ACC112 (cell line): ENCODE data around the gene ROBO1.

ENCODE experiments used
- H2AFZ ChIP-seq: fragments of 200-600 bp; sonication (generic); one replicate; pipeline ENCODE4 v1.6.0; 2017; ENCODE audit warnings: antibody characterized with exemption, low read length; ENCODE audit not compliant: unreplicated experiment
- H3K27ac ChIP-seq: fragments of 200-600 bp; sonication (generic); 2 replicates; pipeline ENCODE4 v1.5.1; 2014; ENCODE audit warnings: low read depth, mild to moderate bottlenecking, antibody characterized with exemption, low read length, moderate library complexity
- H3K27me3 ChIP-seq: fragments of 200-600 bp; sonication (generic); 2 replicates; pipeline ENCODE4 v1.6.1; 2014; ENCODE audit warnings: mild to moderate bottlenecking, antibody characterized with exemption, low read length, moderate library complexity, mixed read lengths; ENCODE audit not compliant: insufficient read depth
- H3K36me3 ChIP-seq: fragments of 200-600 bp; sonication (generic); 2 replicates; pipeline ENCODE4 v1.6.1; 2016; ENCODE audit warnings: mild to moderate bottlenecking, antibody characterized with exemption, low read length, moderate library complexity, mixed read lengths; ENCODE audit not compliant: insufficient read depth
- H3K4me1 ChIP-seq: fragments of 200-600 bp; sonication (generic); one replicate; pipeline ENCODE4 v1.6.1; 2016; ENCODE audit warnings: low read length, mixed read lengths; ENCODE audit not compliant: insufficient read depth, unreplicated experiment, control insufficient read depth
- H3K4me3 ChIP-seq: fragments of 200-600 bp; sonication (generic); 2 replicates; pipeline ENCODE4 v1.5.1; 2014; ENCODE audit warnings: mild to moderate bottlenecking, low read depth, low read length
- H3K79me2 ChIP-seq: fragments of 200-600 bp; sonication (generic); one replicate; pipeline ENCODE4 v1.6.0; 2016; ENCODE audit warnings: low read length; ENCODE audit not compliant: control insufficient read depth, unreplicated experiment, insufficient read depth

ROBO1 gene

DNA sequence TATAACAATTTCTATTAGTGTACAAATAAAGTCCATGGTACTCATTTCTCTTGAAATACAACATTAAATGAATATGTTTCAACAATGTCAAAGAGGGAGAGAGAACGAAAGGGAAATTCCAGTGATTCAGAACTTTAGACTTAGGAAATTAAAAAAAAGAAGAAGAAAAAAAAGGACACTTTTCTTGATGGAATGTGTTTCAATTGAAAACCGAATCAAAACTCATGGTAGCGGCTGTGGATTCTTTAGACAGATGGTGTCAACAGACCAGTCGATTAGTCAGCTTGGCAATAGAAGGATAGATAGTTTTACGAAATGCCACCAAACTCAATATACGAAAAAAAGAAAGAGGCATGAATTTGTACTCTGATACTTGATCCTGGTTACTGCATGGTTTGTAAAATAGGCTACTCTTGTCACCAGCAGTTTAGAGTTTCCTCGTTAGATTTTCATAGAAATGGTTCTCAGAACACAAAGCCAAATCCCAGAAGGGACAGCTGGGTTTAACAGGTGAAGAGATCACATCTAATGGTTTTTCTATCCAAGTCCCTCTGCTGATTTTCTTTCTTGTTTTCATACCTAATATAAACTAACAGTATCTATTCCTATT, 793.5 kb downstream of the ROBO1 start:
- H3K27ac ChIP-seq: peak overlapping the region; percentile 86
- no peaks in the 10 kb centered on the region for H3K36me3 ChIP-seq
- peak overlapping the region; percentile 73 for H2AFZ ChIP-seq
- H3K4me1 ChIP-seq: peaks cover 43% of the 10 kb centered on the region
- H3K27me3 ChIP-seq: no peaks in the 10 kb centered on the region
- H3K79me2 ChIP-seq: peaks cover 25% of the 10 kb centered on the region
- H3K4me3 ChIP-seq: peak overlapping the region; percentile 74

DNA sequence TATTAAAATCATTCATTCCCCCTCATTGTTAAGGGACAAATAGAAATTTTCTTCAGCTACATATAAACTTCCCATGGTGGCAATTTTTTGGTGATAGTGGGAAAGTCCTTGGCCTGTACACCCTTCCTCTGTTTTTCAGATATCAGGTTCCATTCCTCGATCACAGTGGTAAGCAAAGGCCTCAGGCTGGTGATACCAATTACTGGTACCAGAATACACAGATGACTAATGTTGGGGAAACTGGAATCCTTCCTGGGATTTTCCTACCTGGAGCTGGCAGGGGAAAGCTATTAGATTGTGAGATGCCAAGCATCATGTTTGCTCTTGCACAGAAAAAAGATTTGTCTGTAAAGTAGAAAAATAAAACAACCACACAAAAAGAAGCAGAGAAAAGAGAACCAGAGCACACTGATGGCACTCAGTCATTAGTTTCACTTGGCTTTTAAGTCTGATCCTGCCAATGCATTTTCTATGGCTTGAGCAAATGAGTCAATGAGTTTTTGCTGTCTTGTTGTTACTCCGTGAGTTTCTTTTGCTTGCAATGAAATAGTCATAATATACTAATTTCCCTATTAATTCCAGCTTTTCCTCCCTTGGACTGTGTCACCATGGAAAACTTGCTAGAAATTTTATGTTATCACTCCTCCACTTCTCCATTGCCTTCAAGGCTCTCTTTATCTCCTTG, 795.0 kb downstream of the ROBO1 start:
- Histone ChIP-seq H2AFZ (no peak overlapping the region), H3K4me1 (peaks cover 44% of the 10 kb centered on the region), H3K36me3 (no peaks in the 10 kb centered on the region), H3K4me3 (no peak overlapping the region), H3K27me3 (no peaks in the 10 kb centered on the region), H3K27ac (no peak overlapping the region), H3K79me2 (peaks cover 25% of the 10 kb centered on the region)

DNA sequence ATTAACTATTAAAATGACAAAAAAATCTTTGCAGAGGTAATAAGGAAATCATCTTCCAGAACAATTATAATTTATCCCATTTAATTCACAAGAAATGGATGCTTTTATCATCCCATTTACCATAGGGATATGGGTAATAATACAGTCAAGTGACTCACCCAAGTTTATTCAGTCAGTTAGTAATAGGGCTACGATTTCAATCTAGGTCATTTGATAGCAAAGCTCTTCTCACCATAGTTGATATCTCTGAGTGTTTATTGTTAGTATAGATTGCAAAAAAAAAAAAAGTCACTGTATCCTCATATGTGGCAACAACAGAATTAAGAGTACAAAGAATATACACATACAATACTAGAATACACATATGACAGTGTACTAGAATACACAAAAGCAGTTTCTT, 797.1 kb downstream of the ROBO1 start:
- Histone ChIP-seq H3K4me3 (no peak overlapping the region), H3K79me2 (peaks cover 20% of the 10 kb centered on the region), H3K27me3 (no peaks in the 10 kb centered on the region), H3K4me1 (peaks cover 32% of the 10 kb centered on the region), H3K27ac (no peak overlapping the region), H2AFZ (no peak overlapping the region), H3K36me3 (no peaks in the 10 kb centered on the region)

DNA sequence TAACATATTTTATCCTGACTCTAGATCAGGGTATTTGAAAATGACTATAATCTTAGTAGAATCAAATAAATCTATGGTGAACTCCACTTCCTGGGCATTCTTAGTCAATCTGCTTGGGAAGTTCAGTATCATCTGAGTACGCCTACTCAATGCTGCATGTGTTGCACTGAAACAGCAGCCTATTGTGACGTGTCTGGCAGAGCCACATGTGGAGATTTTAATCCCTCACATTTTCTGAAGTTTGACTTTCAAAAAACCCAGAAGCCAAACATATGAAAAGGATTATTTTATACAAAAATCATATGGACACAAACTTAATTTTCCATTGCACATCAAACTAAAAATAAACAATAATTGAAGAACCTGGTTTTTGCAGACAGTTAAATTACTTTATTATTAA, 798.3 kb downstream of the ROBO1 start:
- Histone ChIP-seq H3K79me2 (peaks cover 16% of the 10 kb centered on the region), H3K4me1 (peaks cover 20% of the 10 kb centered on the region), H2AFZ (no peak overlapping the region), H3K27ac (no peak overlapping the region), H3K4me3 (no peak overlapping the region), H3K27me3 (no peaks in the 10 kb centered on the region), H3K36me3 (no peaks in the 10 kb centered on the region)

DNA sequence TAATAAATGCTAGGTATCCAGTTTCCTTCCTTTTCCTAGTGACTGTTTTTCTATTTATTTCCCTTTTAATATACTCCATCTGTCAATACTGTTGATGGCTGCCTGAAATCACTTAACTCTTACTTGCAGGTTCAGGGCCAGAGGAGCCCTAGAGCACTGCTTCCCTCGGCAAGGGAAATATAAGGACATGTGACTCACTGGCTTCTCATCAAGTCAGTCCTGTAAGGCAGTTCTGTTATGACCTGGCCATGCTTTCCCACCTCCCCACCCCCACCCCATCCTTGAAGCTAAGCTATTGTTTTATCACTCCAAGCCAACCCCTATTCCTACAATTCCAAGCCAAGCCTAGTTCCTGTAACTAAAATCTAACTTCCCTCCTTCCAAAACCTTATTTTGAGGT, 800.7 kb downstream of the ROBO1 start:
- peaks cover 17% of the 10 kb centered on the region for H3K79me2 ChIP-seq
- H3K27ac ChIP-seq: no peak overlapping the region
- no peaks in the 10 kb centered on the region for H3K27me3 ChIP-seq
- H2AFZ ChIP-seq: no peak overlapping the region
- H3K36me3 ChIP-seq: peaks cover 4% of the 10 kb centered on the region; the same call in 1 of the 2 replicates
- peaks cover 8% of the 10 kb centered on the region for H3K4me1 ChIP-seq
- no peak overlapping the region for H3K4me3 ChIP-seq

DNA sequence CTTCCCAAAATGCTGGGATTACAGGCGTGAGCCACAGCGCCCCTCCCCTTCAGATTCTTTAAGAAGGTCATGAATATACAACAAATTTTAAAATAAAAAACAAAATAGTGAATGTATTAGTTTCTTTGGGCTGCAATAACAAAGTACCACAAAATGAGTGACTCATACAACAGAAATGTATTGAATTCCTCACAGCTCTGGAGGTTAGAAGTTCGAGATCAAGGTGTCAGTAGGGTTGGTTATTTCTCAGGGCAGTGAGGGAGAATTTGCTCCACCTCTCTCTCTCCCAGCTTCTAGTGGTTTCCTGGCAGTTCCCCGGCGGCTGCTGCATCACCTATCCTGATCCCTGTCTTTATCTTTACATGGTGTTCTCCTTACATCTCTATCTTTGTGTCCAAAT, 804.0 kb downstream of the ROBO1 start:
- peaks cover 3% of the 10 kb centered on the region for H3K4me1 ChIP-seq
- H3K36me3 ChIP-seq: peaks cover 4% of the 10 kb centered on the region; the same call in 1 of the 2 replicates
- H3K27ac ChIP-seq: no peak overlapping the region
- peaks cover 11% of the 10 kb centered on the region for H3K79me2 ChIP-seq
- H3K4me3 ChIP-seq: no peak overlapping the region
- no peak overlapping the region for H2AFZ ChIP-seq
- no peaks in the 10 kb centered on the region for H3K27me3 ChIP-seq

DNA sequence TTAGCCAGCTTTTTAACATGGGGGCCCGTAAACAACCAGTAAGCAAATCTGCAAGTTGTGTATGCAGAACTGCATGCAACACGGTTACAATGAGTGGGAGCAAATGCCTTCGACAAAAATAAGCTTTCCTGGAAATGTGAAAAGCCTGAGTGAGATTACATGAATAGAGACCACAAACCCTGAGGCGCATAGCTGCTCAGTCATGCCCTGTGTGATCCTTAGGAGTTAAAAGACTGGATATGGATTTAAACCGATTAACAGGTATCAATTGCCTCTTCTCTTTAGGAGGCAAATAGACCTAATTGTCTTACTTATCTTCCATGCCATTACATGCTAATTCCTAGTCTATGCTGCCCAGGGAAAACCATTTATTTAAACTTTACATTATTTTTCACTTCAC, 810.3 kb downstream of the ROBO1 start:
- Histone ChIP-seq H3K36me3 (no peaks in the 10 kb centered on the region), H3K4me3 (no peak overlapping the region), H3K27me3 (no peaks in the 10 kb centered on the region), H3K79me2 (no peaks in the 10 kb centered on the region), H2AFZ (no peak overlapping the region), H3K4me1 (no peaks in the 10 kb centered on the region), H3K27ac (no peak overlapping the region)

DNA sequence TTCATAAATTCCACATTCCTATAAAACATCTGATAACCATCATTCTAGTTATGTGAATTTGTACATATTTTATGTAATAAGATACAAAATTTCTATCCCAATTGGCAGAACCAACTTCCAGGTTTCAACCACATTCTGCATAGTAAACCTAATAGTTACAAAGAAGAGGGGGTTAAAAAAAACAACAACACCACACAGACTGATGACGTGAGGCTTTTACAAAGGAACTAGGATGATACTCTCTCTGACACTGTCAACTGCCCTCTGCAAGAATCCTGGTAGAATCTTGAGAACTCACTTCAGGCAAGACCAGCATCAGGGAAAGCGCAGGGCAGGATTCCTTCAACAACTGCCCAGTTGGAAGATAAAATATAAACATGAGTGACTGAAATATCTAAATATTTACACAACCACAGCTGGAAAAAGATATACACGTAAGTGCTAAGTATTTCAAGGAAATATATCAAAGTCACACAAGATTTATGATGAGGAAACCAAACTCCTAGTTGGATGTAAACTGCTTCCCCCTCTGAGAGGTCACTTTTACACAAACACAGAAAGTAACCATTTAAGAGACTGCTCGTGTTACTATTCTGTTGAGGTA, 816.4 kb downstream of the ROBO1 start:
- no peaks in the 10 kb centered on the region for H3K27me3 ChIP-seq
- no peak overlapping the region for H3K4me3 ChIP-seq

DNA sequence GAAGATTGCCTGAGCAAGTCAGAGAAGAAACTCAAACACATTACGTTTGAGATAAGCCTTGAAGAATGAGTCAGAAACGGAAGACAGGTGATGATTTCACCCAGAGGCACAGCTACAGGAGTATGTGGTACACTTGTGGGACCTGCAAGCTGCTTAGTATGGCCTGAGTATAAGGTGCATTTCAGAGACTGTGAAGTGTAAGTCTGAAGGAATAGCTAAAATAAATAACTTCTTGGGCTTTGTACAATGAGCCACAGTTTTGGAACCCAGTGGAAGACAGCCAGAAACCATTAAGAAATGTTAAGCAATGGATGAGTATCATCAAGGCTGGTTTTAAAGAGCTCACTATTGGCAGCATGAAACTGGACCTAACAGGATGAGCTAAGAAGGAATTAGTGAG, 826.2 kb downstream of the ROBO1 start:
- Histone ChIP-seq H3K4me3 (no peak overlapping the region), H3K27ac (no peak overlapping the region), H3K79me2 (no peaks in the 10 kb centered on the region), H3K27me3 (no peaks in the 10 kb centered on the region), H2AFZ (no peak overlapping the region), H3K4me1 (peaks cover 11% of the 10 kb centered on the region), H3K36me3 (peaks cover 10% of the 10 kb centered on the region; the same call in 1 of the 2 replicates)

More for the DNA sequence above, 816.4 kb downstream of the ROBO1 start:
- Histone ChIP-seq H3K79me2 (no peaks in the 10 kb centered on the region), H3K27ac (no peak overlapping the region), H3K4me1 (no peaks in the 10 kb centered on the region), H2AFZ (no peak overlapping the region), H3K36me3 (no peaks in the 10 kb centered on the region)

DNA sequence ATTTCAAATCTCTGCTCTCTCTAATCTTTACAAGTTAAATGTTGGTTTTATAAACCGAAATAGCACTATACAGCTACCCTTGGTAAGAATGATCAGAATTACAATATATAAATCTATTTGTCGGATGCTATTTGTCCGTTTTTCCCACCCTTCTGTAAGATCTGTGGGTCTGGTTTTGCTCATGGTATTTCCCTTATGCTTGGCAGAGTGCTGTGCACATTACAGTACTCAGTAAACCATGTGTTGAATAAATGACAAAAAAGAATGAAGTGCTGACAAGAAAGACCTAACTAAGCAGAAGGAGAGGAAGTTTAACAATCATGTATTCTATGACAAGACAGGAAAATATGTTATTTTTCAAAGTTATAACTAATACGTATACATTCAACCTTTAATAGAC, 827.2 kb downstream of the ROBO1 start:
- Histone ChIP-seq H3K27ac (no peak overlapping the region), H3K4me1 (peaks cover 11% of the 10 kb centered on the region), H3K36me3 (peaks cover 10% of the 10 kb centered on the region; the same call in 1 of the 2 replicates), H3K79me2 (no peaks in the 10 kb centered on the region), H3K4me3 (no peak overlapping the region), H3K27me3 (no peaks in the 10 kb centered on the region), H2AFZ (no peak overlapping the region)

DNA sequence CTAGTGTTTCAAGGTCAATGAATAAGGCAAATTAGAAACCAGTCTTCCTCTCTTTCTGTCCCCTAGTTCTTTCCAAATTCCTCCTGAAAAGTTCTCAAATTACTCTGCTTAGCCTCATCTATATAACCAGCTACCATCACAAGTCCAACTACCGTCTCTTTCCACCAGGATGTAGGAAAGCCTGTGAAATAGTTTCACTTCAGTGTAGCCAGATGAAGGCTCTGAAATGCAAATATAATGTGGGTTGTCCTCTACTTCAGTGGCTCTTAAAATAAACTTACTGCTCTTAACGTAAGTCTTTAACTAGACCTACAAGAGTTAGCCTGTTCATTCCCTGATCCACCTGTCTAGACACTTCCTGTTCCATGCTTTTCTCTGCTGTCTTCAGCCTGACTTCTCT, 827.7 kb downstream of the ROBO1 start:
- Histone ChIP-seq H3K4me1 (peaks cover 11% of the 10 kb centered on the region), H2AFZ (no peak overlapping the region), H3K79me2 (no peaks in the 10 kb centered on the region), H3K27ac (no peak overlapping the region), H3K36me3 (peaks cover 10% of the 10 kb centered on the region; the same call in 1 of the 2 replicates), H3K27me3 (no peaks in the 10 kb centered on the region), H3K4me3 (no peak overlapping the region)
